NOMO-1 treated with DMSO at 0.1 percent for 48 hours (cell line): ENCODE results near the gene CCDC32.
"Not testable (repeated sequence)": the region's sequence is repeated elsewhere in the genome, so short reads cannot be mapped to it uniquely, and the experiment has no call there.

Experiments used
- DNase-seq: peaks from one replicate; lab custom pipeline; 2025; ENCODE audit not compliant: unreplicated experiment; lab: John Stamatoyannopoulos, UW

Gene CCDC32

GRCh38 chr15:40564591-40565332 is at the start of gene CCDC32:
Gene CCDC32, minus strand, starts transcription at chr15:40565042. Its CDS starts 2,027 bp downstream, at chr15:40563015.
- peak; percentile 99 for DNase-seq

- DNase-seq, result no peak
Observed at GRCh38 chr15:40613080-40613479, 48.2 kb upstream of the CCDC32 start.

GRCh38 chr15:40603935-40604334 is 39.1 kb upstream of the CCDC32 start:
- no peak for DNase-seq

- no peak for DNase-seq
Observed at GRCh38 chr15:40600956-40601355, 36.1 kb upstream of the CCDC32 start.

- no peak for DNase-seq
Observed at GRCh38 chr15:40598672-40599071, 33.8 kb upstream of the CCDC32 start.

- DNase-seq, result no peak
Observed at GRCh38 chr15:40598126-40598525, 33.3 kb upstream of the CCDC32 start.

GRCh38 chr15:40597024-40597423 is 32.2 kb upstream of the CCDC32 start:
- DNase-seq, result no peak

- no peak for DNase-seq
Observed at GRCh38 chr15:40595773-40596172, 30.9 kb upstream of the CCDC32 start.

- DNase-seq, result no peak
Observed at GRCh38 chr15:40595219-40595618, 30.4 kb upstream of the CCDC32 start.

- peak; percentile 65 for DNase-seq
Observed at GRCh38 chr15:40594429-40594836, 29.6 kb upstream of the CCDC32 start.

- DNase-seq, result peak; percentile 95
Observed at GRCh38 chr15:40593588-40594428, 29.0 kb upstream of the CCDC32 start, which contains the start of gene KNL1. Gene KNL1, plus strand, starts transcription at chr15:40594249. Its CDS starts 8,683 bp downstream, at chr15:40602932.

GRCh38 chr15:40593165-40593564 is 28.3 kb upstream of the CCDC32 start:
- DNase-seq, result no peak

- DNase-seq, result no peak
Observed at GRCh38 chr15:40591389-40591788, 26.5 kb upstream of the CCDC32 start.

- no peak for DNase-seq
Observed at GRCh38 chr15:40590667-40591050, 25.8 kb upstream of the CCDC32 start.

- no peak for DNase-seq
Observed at GRCh38 chr15:40584191-40584590, 19.3 kb upstream of the CCDC32 start.

GRCh38 chr15:40582726-40583246 is 17.9 kb upstream of the CCDC32 start:
- DNase-seq, result peak; percentile 94

- not testable (repeated sequence) for DNase-seq
Observed at GRCh38 chr15:40581796-40582195, 17.0 kb upstream of the CCDC32 start.

- DNase-seq, result no peak
Observed at GRCh38 chr15:40578892-40579291, 14.1 kb upstream of the CCDC32 start.

GRCh38 chr15:40576914-40577313 is 12.1 kb upstream of the CCDC32 start:
- not testable (repeated sequence) for DNase-seq

GRCh38 chr15:40575113-40575512 is 10.3 kb upstream of the CCDC32 start:
- no peak for DNase-seq

- DNase-seq, result peak; percentile 90
Observed at GRCh38 chr15:40569129-40569953, 4.5 kb upstream of the CCDC32 start, which contains the start of gene RPUSD2. Gene RPUSD2, plus strand, starts transcription at chr15:40569299. Its CDS starts 39 bp downstream, at chr15:40569338.
